CD14-positive monocyte (primary cell): ENCODE data around the gene FRY. TPM values are rescaled to one million over a fixed set of nuclear protein-coding genes. Genes with fewer than 3 reads are reported as not detected.
A peak's percentile ranks its signal among the peaks of the same experiment; 100 is the strongest.

Source experiments
- DNase-seq, 3 donors: peaks; one replicate each; pipeline ENCODE4 v3.0.0-alpha.2; 2011 to 2022
- H2AFZ ChIP-seq: 2 replicates; pipeline ENCODE4 v1.6.0; 2012; ENCODE audit warnings: mild to moderate bottlenecking, low read depth, low read length, inconsistent platforms; ENCODE audit not compliant: insufficient read depth, poor library complexity, severe bottlenecking
- H3K27ac ChIP-seq, 2 donors: 1 replicate in 1 of 2; 2 replicates in 1 of 2; pipeline ENCODE4 v1.5.1; 2012 to 2013; ENCODE audit warnings: low read length in 2 of 2, control low read depth in 1 of 2, inconsistent platforms in 1 of 2, low read depth in 1 of 2, mild to moderate bottlenecking in 1 of 2
- H3K27me3 ChIP-seq, 2 donors: one replicate each; pipeline versions ENCODE4 v1.6.0 to v1.6.1; 2011 to 2013; ENCODE audit warnings: low read length in 2 of 2; ENCODE audit not compliant: control insufficient read depth in 2 of 2, insufficient read depth in 2 of 2
- H3K36me3 ChIP-seq, 2 donors: replicated peaks in 1 of 2; 1 replicate in 1 of 2; 2 replicates in 1 of 2; pipeline versions ENCODE4 v1.5.1 to v1.6.1; 2012 to 2013; ENCODE audit warnings: low read length in 2 of 2, control low read depth in 1 of 2, inconsistent platforms in 1 of 2, mild to moderate bottlenecking in 1 of 2; ENCODE audit not compliant: insufficient read depth in 2 of 2, control insufficient read depth in 1 of 2
- H3K4me1 ChIP-seq, 2 donors: 1 replicate in 1 of 2; 2 replicates in 1 of 2; pipeline versions ENCODE4 v1.5.1 to v1.6.1; 2012 to 2013; ENCODE audit warnings: low read length in 2 of 2, control low read depth in 1 of 2, inconsistent platforms in 1 of 2, mild to moderate bottlenecking in 1 of 2, moderate library complexity in 1 of 2; ENCODE audit not compliant: insufficient read depth in 2 of 2, control insufficient read depth in 1 of 2
- H3K4me2 ChIP-seq: replicated peaks from 2 replicates; pipeline ENCODE3; 2012; ENCODE audit warnings: low read length, moderate library complexity, mild to moderate bottlenecking; ENCODE audit not compliant: poor library complexity, severe bottlenecking; ENCODE audit errors: extremely low read depth
- H3K4me3 ChIP-seq, 3 experiments: fragments of 200-600 bp in 1 of 3; sonication (generic) in 1 of 3; replicated peaks in 1 of 3; 1 replicate in 2 of 3; 2 replicates in 1 of 3; pipeline ENCODE4 v1.5.1; 2011 to 2013; ENCODE audit warnings: low read length in 3 of 3, mild to moderate bottlenecking in 3 of 3, control low read depth in 2 of 3, low read depth in 2 of 3, inconsistent platforms in 1 of 3, moderate library complexity in 1 of 3
- H3K79me2 ChIP-seq: 2 replicates; pipeline ENCODE4 v1.6.0; 2012; ENCODE audit warnings: mild to moderate bottlenecking, control low read depth, inconsistent platforms, low read length, moderate library complexity; ENCODE audit not compliant: insufficient read depth
- H3K9ac ChIP-seq: 2 replicates; pipeline ENCODE4 v1.6.0; 2017; ENCODE audit warnings: low read length, mild to moderate bottlenecking; ENCODE audit not compliant: insufficient read depth, poor library complexity, severe bottlenecking
- H3K9me3 ChIP-seq, 2 donors: replicated peaks in 1 of 2; 1 replicate in 1 of 2; 2 replicates in 1 of 2; pipeline versions ENCODE4 v1.5.1 to v1.6.1; 2012 to 2013; ENCODE audit warnings: low read length in 2 of 2, control low read depth in 1 of 2; ENCODE audit not compliant: control insufficient read depth in 1 of 2, insufficient read depth in 1 of 2
- H4K20me1 ChIP-seq: 2 replicates; pipeline ENCODE4 v1.6.0; 2012; ENCODE audit warnings: mild to moderate bottlenecking, low read length, control low read depth, moderate library complexity; ENCODE audit not compliant: insufficient read depth
- H3K27ac Mint-ChIP-seq, 7 donors: one replicate each; pipeline ENCODE4 v1.8.0; 2020; ENCODE audit warnings: mild to moderate bottlenecking in 7 of 7, mixed read lengths in 7 of 7, moderate library complexity in 6 of 7, inconsistent platforms in 2 of 7
- H3K27me3 Mint-ChIP-seq, 3 donors: one replicate each; pipeline ENCODE4 v1.8.0; 2021 to 2022; ENCODE audit warnings: low read depth in 3 of 3, mild to moderate bottlenecking in 3 of 3, mixed read lengths in 3 of 3, moderate library complexity in 3 of 3, inconsistent platforms in 1 of 3
- H3K36me3 Mint-ChIP-seq, 2 donors: one replicate each; pipeline ENCODE4 v1.8.0; 2020; ENCODE audit warnings: mixed read lengths in 2 of 2, inconsistent platforms in 1 of 2, mild to moderate bottlenecking in 1 of 2
- H3K4me1 Mint-ChIP-seq: one replicate; pipeline ENCODE4 v1.8.0; 2020; ENCODE audit warnings: mild to moderate bottlenecking, mixed read lengths
- H3K4me3 Mint-ChIP-seq, 2 donors: one replicate each; pipeline ENCODE4 v1.8.0; 2020; ENCODE audit warnings: mild to moderate bottlenecking in 2 of 2, mixed read lengths in 2 of 2, moderate library complexity in 1 of 2
- H3K9me3 Mint-ChIP-seq, 7 donors: one replicate each; pipeline ENCODE4 v1.8.0; 2020 to 2022; ENCODE audit warnings: mixed read lengths in 7 of 7, mild to moderate bottlenecking in 6 of 7, moderate library complexity in 6 of 7, inconsistent platforms in 2 of 7
- CTCF ChIP-seq: fragments of 200-600 bp; IDR thresholded peaks from one replicate; pipeline ENCODE4 v1.8.0; 2022; ENCODE audit warnings: antibody characterized with exemption, mild to moderate bottlenecking
- WGBS: methylation state at CpG from one replicate; pipeline ENCODE4 v1.1.5; 2013; ENCODE audit warnings: missing lambda C conversion rate; ENCODE audit not compliant: insufficient coverage; 5-methylcytosine and 5-hydroxymethylcytosine counted together
- intact Hi-C, 2 donors: fragments of 100-400 bp; cut with micrococcal nuclease; formaldehyde crosslinking; loops; one replicate each; pipeline versions ENCODE4 v1.15.0 to v1.15.1; 2023
- polyA plus RNA-seq, 3 donors: library from polyadenylated mRNA; depleted of rRNA in 1 of 3; unstranded in 2 of 3; stranded (reverse) in 1 of 3; fragments of 300-500 nt in 2 of 3; fragments of >200 nt in 1 of 3; fragmentation: Illumina TruSeq in 2 of 3; gene quantifications; 1 replicate in 2 of 3; 2 replicates in 1 of 3; pipeline ENCODE4 v1.2.3, GENCODE V29; 2012 to 2021

Gene FRY
- polyA plus RNA-seq, 3 donors: 3.9 to 31.8 (median 5.0) TPM

- H2AFZ ChIP-seq: no peak overlapping the region
- H3K4me2 ChIP-seq: no peak overlapping the region
- H3K4me1 ChIP-seq: no peaks in the 10 kb centered on the region
- Mint-ChIP-seq H3K27me3 (peaks cover 0 to 1% (median 0%) of the 10 kb centered on the region in 3 donors), H3K4me1 (no peaks in the 10 kb centered on the region), H3K36me3 (peaks cover 72 to 84% of the 10 kb centered on the region in 2 donors), H3K9me3 (no peaks in the 10 kb centered on the region), H3K4me3 (no peak overlapping the region), H3K27ac (no peak overlapping the region)
- peaks cover 93 to 98% of the 10 kb centered on the region in 2 donors for H3K36me3 ChIP-seq
- H3K27me3 ChIP-seq: no peaks in the 10 kb centered on the region
- no peaks in the 10 kb centered on the region for H4K20me1 ChIP-seq
- TF ChIP-seq CTCF: no peak
- no CpG with 5 or more reads among the region's 4 CpGs for WGBS
- no peak overlapping the region for H3K9ac ChIP-seq
- no peaks in the 10 kb centered on the region for H3K9me3 ChIP-seq
- intact Hi-C loops: no loop called here
- H3K79me2 ChIP-seq: no peaks in the 10 kb centered on the region
- H3K4me3 ChIP-seq: no peak overlapping the region
- no peak overlapping the region for H3K27ac ChIP-seq
- no peak for DNase-seq
Observed at GRCh38 chr13:32159137-32159869, 127.7 kb downstream of the FRY start.

GRCh38 chr13:32162395-32163005, 130.9 kb downstream of the FRY start:
- H3K4me2 ChIP-seq: no peak overlapping the region
- Mint-ChIP-seq H3K36me3 (peaks cover 79 to 91% of the 10 kb centered on the region in 2 donors), H3K4me3 (no peak overlapping the region), H3K9me3 (peaks cover 0 to 2% (median 0%) of the 10 kb centered on the region in 7 donors), H3K4me1 (peaks cover 8% of the 10 kb centered on the region), H3K27ac (peak overlapping the region in 4 of 7 donors; percentile 11 to 69 (median 26)), H3K27me3 (peaks cover 0 to 1% (median 0%) of the 10 kb centered on the region in 3 donors)
- H3K27ac ChIP-seq: peak overlapping the region in 1 of 2 donors; percentile 29
- no peaks in the 10 kb centered on the region for H3K4me1 ChIP-seq
- WGBS: 69% methylated on average over 4 of the region's 5 CpGs
- no peaks in the 10 kb centered on the region for H3K9me3 ChIP-seq
- DNase-seq: no peak
- H3K4me3 ChIP-seq: no peak overlapping the region
- H3K36me3 ChIP-seq: peaks cover 65 to 100% of the 10 kb centered on the region in 2 donors
- H3K27me3 ChIP-seq: no peaks in the 10 kb centered on the region
- H3K79me2 ChIP-seq: no peaks in the 10 kb centered on the region
- no peak overlapping the region for H2AFZ ChIP-seq
- no peaks in the 10 kb centered on the region for H4K20me1 ChIP-seq
- intact Hi-C loops: no loop called here
- TF ChIP-seq CTCF: no peak
- H3K9ac ChIP-seq: no peak overlapping the region
